AG10803 (cell line): ENCODE measurements around the gene HTT-AS.

Experiments
- DNase-seq: peaks from one replicate; pipeline ENCODE4 v3.0.0; 2010; ENCODE audit warnings: low read depth
- H3K4me3 ChIP-seq: 2 replicates; pipeline ENCODE4 v1.5.1; 2011; ENCODE audit warnings: mild to moderate bottlenecking, low read length, control low read depth
- TF ChIP-seq, protein P1 (sequence below): conservative IDR thresholded peaks from 2 replicates; pipeline ENCODE4 v1.5.1; 2011; ENCODE audit warnings: mild to moderate bottlenecking, low read length, control low read depth, inconsistent platforms

Gene HTT-AS

DNA sequence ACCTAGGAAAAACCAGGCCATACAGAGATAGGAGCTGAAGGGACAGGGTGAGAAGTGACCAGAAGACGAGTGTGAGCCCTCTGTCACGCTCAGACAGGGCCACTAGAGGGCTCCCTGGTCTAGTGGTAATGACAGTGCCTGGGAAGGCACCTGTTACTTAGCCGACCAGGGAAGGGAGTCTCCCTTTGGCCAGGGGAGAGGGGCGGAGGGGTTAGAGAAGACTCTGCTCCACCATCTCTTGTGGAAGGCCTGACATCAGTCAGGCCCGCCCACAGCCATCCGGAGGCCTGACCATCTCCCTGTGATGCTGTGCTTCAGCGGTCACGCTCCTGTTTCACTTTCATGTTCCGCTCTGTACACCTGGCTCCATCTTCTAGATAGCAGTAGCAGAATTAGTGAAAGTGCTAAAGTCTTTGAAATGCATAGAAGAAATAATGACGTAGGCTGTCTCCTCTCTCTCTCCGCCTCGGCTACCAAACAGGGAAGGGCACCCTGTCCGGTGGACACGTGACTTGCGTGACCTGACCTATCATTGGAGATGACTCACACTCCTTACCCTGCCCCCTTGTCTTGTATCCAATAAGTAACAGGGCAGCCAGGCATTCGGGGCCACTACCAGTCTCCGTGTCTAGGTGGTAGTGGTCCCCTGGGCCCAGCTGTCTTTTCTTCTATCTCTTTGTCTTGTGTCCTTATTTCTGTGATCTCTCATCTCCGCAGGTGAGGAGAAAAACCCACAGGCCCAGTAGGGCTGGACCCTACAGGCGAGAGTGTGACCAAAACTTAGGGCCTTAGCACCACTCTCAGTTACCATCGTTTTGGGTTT is 26.7 kb downstream of the HTT-AS start:
- TF ChIP-seq, protein P1, sequence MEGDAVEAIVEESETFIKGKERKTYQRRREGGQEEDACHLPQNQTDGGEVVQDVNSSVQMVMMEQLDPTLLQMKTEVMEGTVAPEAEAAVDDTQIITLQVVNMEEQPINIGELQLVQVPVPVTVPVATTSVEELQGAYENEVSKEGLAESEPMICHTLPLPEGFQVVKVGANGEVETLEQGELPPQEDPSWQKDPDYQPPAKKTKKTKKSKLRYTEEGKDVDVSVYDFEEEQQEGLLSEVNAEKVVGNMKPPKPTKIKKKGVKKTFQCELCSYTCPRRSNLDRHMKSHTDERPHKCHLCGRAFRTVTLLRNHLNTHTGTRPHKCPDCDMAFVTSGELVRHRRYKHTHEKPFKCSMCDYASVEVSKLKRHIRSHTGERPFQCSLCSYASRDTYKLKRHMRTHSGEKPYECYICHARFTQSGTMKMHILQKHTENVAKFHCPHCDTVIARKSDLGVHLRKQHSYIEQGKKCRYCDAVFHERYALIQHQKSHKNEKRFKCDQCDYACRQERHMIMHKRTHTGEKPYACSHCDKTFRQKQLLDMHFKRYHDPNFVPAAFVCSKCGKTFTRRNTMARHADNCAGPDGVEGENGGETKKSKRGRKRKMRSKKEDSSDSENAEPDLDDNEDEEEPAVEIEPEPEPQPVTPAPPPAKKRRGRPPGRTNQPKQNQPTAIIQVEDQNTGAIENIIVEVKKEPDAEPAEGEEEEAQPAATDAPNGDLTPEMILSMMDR, result peak; percentile 77
- no peak overlapping the region for H3K4me3 ChIP-seq
- DNase-seq, result peak; percentile 40

GRCh38 chr4:3046623-3047022 is 27.7 kb downstream of the HTT-AS start:
- TF ChIP-seq, protein P1, result no peak
- H3K4me3 ChIP-seq, result no peak overlapping the region
- no peak for DNase-seq

GRCh38 chr4:3046162-3046561 is 28.2 kb downstream of the HTT-AS start:
- no peak overlapping the region for H3K4me3 ChIP-seq
- no peak for DNase-seq
- TF ChIP-seq, protein P1, result no peak

GRCh38 chr4:3044870-3045819 is 29.2 kb downstream of the HTT-AS start:
- peak; percentile 64 for DNase-seq
- H3K4me3 ChIP-seq, result no peak overlapping the region
- TF ChIP-seq, protein P1, result no peak

GRCh38 chr4:3043282-3044020 is 30.9 kb downstream of the HTT-AS start:
- TF ChIP-seq, protein P1, result no peak
- DNase-seq, result no peak
- H3K4me3 ChIP-seq, result no peak overlapping the region

GRCh38 chr4:3042226-3042625 is 32.1 kb downstream of the HTT-AS start:
- DNase-seq, result no peak
- H3K4me3 ChIP-seq, result peak overlapping the region; percentile 69
- TF ChIP-seq, protein P1, result no peak
